Sciatic nerve (tissue), 2 donors: ENCODE data around the gene ULK1. TPM values are rescaled to one million over a fixed set of nuclear protein-coding genes. Genes with fewer than 3 reads are reported as not detected.
"Not testable (repeated sequence)": the region's sequence is repeated elsewhere in the genome, so short reads cannot be mapped to it uniquely, and the experiment has no call there.

Experiments used
- ATAC-seq: fragments of 200-7000 bp; cut with Tn5 transposase; one replicate; pipeline ENCODE4 v1.9.1; 2020; ENCODE audit warnings: mild to moderate bottlenecking, moderate library complexity
- DNase-seq: peaks from one replicate; pipeline ENCODE4 v3.0.0-alpha.2; 2020; ENCODE audit warnings: low spot score
- intact Hi-C: fragments of 100-400 bp; cut with DNase I; formaldehyde crosslinking; loops from one replicate; pipeline ENCODE4 v1.14.2; 2022
- total RNA-seq: library from RNA; stranded (reverse); fragmentation: NEBNext Ultra II Directional; extraction: Animal tissue kit (Norgen Biotek cat#: 25700); gene quantifications from one replicate; pipeline ENCODE4 v1.2.1, GENCODE V29; 2021
- donor health status: DM: no; HTN: no; CAD: no.
- donor health status: DM: no; HTN: no; CAD: no.

The ULK1 gene
- total RNA-seq, 1 donor from 2014 or later: 40.6 TPM

DNA sequence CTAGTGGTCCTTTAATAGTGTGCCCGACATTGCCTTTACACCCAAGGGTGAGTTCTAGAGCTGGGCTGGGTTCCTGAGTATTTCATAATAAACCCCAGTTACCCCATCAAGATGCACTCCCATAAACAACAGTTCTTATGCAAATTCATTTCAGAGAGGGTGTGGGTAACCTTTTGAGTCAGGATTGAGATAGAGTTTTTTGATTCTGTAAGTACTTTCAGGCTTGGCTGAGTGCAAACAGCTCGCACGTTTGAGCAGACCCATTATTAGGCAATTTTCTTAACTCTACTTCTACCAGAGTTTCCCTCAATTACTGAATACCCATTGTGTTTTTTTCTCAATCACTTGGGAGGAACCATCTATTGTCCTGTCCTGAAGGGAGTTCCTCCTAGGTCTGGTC, 16.0 kb upstream of the ULK1 start:
- DNase-seq, ATAC-seq, intact Hi-C loops: not testable (repeated sequence)

DNA sequence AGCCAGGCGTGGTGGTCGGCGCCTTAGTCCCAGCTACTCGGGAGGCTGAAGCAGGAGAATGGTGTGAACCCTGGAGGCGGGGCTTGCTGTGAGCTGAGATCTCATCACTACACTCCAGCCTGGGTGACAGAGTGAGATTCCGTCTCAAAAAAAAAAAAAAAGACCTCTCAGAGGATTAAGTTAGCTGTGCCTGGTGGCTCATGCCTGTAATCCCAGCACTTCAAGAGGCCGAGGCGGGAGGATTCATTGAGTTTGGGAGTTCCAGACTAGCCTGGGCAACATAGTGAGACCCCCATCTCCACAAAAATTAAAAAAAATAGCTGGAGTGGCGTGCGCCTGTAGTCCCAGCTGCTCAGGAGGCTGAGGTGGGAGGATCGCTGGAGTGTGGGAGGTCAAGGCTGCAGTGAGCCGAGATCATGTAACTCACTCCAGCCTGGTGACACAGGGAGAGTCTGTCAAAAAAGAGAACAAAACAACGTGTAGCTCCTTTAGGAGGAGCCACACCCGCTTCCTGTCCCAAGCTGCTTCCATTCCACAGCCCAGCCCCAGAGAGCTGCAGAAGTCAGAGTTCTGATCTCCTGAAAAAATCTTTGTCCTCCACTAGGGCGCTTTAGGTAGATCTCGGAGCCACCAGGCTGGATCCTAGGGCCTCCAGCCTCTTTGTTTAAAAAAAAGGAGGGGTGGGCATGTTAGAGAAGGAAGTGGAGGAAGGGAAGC, 11.5 kb upstream of the ULK1 start:
- DNase-seq (no peak), ATAC-seq (no peak)
- intact Hi-C loops: no loop called here

DNA sequence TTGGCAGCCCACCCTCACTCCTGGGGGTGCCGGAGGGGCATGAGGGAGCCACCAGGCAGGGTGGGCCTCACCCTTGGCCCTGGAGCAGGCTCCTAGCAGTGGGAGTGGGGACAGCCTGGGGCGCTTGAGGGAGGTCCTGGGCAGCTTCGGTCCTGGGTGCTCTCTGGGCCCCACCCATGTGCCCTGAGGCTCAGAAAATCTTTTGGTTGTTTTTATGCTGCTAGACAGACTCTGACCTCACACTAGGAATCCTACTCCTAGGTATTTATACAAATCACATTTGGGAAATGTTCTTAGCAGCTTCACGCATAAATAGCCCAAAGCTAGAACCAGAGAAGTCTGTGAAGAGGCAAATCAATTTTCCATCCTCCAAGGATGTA, 10.9 kb upstream of the ULK1 start:
- no peak for ATAC-seq
- intact Hi-C loops: no loop called here
- DNase-seq: no peak

GRCh38 chr12:131885076-131885475, 9.3 kb upstream of the ULK1 start:
- intact Hi-C loops, ATAC-seq, DNase-seq: not testable (repeated sequence)

- no peak for ATAC-seq
- intact Hi-C loops: no loop called here
- DNase-seq: no peak
Measured at GRCh38 chr12:131885543-131886057, 8.8 kb upstream of the ULK1 start.

- DNase-seq, intact Hi-C loops, ATAC-seq: not testable (repeated sequence)
Measured at GRCh38 chr12:131891722-131892121, 2.7 kb upstream of the ULK1 start.

GRCh38 chr12:131892711-131893604, 1.5 kb upstream of the ULK1 start:
- no peak for DNase-seq
- ATAC-seq: no peak
- intact Hi-C loops: no loop called here

GRCh38 chr12:131893605-131894312, 663 bp upstream of the ULK1 start:
- intact Hi-C loops: no loop called here
- ATAC-seq (peak; percentile 14), DNase-seq (no peak)

GRCh38 chr12:131894981-131895639, 688 bp downstream of the ULK1 start:
- intact Hi-C loops: no loop called here
- DNase-seq (no peak), ATAC-seq (no peak)

- intact Hi-C loops: no loop called here
- no peak for ATAC-seq
Measured at GRCh38 chr12:131895640-131896079, 1.2 kb downstream of the ULK1 start.

DNA sequence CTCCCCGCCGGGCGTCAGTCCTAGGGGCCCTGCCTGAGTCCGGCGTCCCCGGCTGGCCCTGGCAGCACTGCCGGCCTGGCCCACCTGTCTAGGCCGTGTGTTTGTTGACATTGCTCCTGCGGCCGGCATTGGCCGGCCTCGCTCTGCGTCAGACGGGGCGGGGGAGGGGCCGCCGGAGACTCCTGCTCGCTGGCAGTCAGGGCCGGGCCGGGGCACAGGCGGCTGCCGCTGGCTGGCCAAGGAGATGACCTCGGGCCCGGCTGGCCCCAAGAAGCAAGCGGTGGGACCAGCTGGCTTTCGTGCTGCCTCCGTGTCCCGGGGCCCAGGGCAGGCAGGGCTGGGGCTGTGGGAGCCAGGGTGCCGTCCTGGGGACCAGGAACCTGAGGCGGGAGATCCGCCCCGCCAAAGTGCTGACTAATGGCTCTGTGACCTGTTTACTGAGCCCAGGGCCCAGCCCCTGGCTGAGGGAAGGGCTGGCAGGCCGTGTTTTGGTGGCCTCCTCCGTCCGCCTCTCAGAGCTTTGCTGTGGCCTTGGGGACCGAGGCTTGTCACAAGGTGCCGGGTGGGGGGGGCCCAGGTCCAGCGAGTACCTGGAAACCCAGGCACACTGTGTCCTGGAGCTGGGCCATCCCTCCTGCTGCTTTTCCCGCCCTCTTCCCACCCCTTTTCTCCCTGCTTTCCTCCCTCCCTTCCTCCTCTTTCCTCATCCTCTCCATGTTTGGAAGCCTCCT, 1.8 kb downstream of the ULK1 start:
- ATAC-seq (peak; percentile 90), DNase-seq (peak; percentile 94)
- intact Hi-C loops: no loop called here

More at GRCh38 chr12:131895640-131896079, 1.2 kb downstream of the ULK1 start:
- no peak for DNase-seq

DNA sequence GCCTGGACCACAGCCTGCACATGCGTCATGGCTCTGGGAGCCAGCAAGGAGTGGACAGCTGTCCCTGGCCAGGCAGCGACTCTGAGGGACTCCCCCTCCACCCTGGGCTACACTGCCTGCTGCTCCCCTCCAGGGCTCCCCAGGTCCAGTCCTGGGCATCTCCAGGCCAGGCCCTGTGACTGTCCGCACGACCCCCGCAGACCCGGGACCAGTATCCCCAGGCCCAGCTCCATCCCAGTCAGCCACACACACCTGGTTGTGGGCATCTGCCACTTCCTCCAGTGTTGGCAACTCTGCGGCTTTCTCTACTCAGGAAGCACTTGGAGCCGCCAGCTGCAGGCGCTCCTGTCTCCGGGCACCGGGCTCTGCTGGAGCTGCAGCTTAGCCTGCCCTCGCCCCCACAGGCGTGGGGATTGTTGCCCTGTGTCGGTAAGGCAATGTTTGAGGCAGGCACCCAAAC, 2.4 kb downstream of the ULK1 start:
- ATAC-seq (no peak), DNase-seq (no peak)
- intact Hi-C loops: no loop called here

- intact Hi-C loops: no loop called here
- no peak for ATAC-seq
- no peak for DNase-seq
Measured at GRCh38 chr12:131897276-131897675, 2.9 kb downstream of the ULK1 start.

- ATAC-seq (no peak), DNase-seq (no peak)
- intact Hi-C loops: no loop called here
Measured at GRCh38 chr12:131897875-131898274, 3.5 kb downstream of the ULK1 start.

- DNase-seq (no peak), ATAC-seq (no peak)
- intact Hi-C loops: no loop called here
Measured at GRCh38 chr12:131900397-131900796, 6.0 kb downstream of the ULK1 start.

DNA sequence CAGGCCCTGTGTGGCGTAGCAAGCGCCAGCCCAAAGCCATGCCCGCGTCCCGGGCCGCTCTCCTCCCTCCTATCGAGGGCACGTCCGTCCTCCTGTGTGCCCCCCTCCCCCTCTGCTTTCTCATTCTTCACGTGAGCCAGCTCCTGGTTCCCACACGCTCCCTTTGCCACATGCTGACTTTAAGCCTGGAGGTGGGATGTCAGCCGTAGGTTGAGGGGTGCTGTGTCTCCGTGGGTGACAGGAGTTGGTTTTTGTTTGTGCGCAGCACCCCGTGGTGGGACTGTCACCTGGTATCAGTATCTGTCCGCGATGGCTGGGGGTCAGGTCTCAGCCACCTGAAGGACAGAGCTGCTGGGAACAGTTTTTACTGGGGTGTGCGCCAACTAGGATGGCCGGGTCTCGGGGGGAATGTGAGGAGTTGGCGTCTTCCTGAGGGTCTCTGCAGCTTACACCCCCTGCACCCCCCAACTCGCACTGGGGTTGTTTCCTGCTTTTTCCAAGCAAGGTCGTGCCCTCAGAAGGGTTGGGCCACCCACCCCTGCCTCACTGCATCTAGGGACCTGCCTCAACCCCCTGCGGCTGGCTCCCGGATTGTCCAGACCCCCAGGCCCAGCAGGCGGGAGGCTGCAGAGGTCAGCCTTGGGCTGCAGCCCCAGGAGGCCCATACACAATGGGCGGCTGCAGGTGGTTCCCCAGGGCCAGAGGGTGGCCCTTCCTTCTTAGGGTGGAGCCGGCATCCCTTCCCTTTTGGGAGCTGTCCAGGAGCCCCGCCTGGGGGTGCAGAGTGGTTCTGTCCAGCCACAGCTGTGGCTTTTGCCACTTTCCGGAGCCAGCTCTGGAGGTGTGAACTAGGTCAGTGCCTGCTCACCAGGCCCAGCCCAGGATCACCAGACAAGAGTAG, 7.3 kb downstream of the ULK1 start:
- DNase-seq (no peak), ATAC-seq (peak; percentile 13)
- intact Hi-C loops: no loop called here
